GM18508 (cell line): ENCODE results near the gene PAIP2.
"Not testable (repeated sequence)": the region's sequence is repeated elsewhere in the genome, so short reads cannot be mapped to it uniquely, and the experiment has no call there.

ENCODE experiments used
- ATAC-seq: cut with Tn5 transposase; IDR thresholded peaks from one replicate; pipeline ENCODE4 v1.9.1; 2021; ENCODE audit warnings: moderate number of reproducible peaks; ENCODE audit not compliant: insufficient read depth, unreplicated experiment

Gene PAIP2

DNA sequence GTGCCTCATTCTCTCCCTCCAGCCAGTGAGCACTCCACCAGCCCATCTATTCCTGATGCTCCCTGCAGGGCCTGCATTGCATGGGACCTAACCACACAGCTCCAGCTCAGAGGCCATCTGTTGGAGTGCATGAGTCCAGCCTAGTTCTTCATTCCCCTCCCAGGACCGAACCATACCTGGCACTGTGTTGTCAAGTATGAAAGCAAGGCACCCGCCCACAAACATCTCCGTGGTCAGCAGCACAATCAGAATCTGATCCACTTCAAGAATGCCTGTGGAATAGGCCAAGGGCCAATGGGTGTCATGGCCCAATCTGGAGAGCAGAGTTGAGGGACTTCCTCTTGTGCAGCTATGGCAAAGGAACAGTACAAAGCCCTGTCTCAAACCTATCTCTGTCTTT lies 35.6 kb downstream of the PAIP2 start:
- no peak for ATAC-seq

DNA sequence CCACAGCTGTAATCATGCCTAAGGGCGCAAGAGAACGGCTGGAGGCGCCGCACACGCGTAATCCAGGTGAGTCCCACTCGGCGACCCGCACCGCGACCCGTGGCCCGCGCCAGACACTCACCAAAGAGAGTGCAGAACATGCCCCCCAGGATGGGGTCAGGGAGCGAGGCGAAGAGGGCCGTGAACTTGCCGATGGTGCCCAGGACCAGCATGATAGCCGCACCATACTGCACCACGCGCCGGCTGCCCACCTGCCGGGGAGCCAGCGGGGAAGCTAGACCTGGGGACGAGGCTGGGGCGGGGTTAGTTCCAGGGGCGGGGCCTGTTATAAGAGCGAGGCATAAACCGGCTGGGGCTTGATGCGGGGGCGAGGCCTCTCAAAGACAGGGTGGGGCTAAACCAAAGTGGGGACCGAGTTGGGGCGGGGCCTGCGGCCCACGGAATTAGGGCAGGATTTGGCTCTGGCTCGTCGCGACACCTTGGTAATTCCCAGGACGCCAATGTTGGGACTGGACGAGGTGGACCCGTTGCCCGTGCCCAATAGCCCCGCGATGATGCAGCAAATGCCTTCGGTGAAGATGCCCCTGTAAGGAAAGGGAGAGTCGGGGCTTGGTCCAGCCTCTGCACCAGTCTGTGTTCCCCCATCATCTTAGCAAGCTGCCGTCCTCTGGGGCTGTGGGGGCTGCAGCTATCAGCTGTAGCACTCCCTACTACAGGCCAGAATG lies 36.6 kb downstream of the PAIP2 start:
- ATAC-seq: no peak

DNA sequence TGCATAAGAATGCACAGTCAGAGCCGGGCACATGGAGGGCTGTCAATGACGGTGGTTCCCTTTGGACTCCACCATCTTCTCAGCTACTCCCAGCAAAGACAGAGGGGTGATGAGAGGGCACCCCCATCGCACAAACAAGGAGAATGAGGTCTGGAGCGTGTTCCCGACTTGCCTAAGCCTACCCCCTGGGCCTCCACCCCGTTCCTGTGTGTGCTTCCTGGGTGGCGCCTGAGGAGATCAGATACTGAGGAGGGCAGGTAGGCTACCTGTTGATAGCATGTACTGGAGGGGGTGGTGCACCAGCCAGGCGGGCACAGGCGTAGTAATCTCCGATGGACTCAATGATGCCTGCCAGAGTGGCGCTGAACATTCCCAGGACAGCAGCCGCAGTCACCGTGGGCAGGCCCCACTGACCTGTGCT lies 37.3 kb downstream of the PAIP2 start:
- no peak for ATAC-seq

DNA sequence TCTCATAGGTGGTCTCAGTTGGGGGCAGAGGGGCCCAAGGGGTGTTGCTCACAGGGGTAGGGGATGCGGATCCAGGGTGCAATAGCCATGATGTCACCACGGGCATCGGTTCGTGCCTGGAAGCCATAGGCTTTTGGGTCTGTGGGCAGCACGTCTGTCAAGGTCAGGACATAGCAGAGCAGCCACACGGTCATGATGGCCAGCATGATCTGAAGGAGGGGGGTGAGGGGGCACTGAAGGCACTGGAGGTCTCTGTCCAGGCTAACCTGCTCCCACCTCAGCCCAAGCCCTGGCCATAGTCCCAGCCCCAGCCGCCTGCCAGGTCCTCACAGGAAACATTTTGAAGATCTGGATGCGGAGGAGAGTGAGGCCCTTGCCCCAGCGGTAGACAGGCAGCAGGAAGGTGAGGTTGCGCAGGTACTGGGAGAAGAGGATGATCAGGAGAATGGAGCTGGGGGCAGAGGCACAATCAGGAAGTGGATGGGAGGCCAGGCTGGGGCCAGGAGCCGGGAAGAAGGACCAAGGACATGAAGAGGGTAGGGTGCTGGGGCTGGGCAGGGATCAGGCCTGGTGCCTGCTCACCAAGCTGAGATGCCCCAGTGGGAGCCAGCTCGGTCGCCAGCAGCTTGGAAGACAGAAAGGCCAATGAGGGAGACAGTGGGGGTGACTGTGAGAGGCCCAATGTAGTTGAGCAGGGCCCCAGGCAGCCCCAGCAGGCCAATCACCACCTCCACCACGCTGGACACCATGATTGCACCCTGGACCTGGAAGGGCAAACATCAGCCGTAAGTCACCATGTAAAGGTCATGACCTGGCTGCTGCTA lies 38.2 kb downstream of the PAIP2 start:
- ATAC-seq: no peak

DNA sequence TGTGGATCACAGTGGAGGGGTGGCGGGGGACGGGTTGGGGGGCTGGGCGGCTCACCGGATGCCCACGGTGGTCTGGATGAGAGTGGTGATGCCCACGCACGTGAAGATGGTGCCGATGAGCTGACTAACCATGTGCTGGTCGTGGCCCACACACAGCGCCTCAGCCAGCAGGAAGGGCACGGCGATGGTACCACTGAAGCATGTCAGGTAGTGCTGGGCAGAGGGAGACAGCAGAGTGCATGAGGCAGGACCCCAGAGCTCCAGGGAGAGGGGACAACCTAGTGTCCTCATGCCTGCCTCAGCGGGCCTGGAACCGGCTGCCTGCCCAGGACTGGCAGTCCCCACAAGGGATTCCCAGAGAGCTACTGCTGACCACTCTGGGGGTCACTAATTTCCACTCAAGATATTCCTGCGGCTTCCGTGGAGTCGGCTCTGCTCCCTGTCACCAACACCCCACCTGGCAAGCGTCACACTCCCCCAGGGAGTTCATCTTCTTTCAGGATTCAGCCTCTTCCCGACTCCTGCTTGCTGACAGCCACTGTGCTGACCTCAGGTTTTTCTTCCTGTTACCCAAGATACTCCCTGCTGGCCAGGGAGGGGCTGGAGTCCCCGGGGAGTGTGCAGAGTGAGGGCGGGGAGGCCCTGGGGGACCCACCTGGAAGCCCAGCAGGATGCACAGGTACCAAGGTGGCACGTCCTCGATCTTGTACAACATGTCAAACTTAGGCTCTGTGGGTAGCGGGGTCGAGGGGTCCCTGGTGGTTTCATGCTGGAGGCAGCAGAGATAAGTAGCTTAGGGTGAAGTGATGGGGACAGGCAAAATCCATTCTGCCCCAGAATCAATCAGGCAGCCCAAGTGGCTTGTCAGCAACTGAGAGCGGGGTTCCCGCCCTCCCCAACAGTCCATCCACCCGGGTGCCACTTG lies 40.4 kb downstream of the PAIP2 start:
- no peak for ATAC-seq

DNA sequence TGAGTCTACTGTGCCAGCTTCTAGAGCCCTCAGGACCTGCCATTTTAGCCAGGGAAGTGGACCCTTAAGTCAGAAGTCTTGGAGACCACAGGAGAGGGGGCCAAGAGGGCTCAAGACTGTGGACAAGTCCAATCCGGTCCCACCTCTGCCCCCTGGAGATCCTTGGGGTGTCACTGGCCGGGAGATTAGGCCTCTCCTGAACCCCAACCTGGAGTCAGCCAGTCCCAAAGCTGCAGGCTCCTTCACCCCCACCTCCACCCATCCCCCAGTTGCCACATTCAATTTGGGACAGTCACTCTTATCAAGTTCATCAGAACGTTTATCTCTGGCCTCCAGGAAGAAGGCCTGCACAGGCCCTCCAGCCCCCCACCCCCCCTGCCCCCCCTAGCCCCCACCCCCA lies 41.2 kb downstream of the PAIP2 start:
- ATAC-seq: no peak

DNA sequence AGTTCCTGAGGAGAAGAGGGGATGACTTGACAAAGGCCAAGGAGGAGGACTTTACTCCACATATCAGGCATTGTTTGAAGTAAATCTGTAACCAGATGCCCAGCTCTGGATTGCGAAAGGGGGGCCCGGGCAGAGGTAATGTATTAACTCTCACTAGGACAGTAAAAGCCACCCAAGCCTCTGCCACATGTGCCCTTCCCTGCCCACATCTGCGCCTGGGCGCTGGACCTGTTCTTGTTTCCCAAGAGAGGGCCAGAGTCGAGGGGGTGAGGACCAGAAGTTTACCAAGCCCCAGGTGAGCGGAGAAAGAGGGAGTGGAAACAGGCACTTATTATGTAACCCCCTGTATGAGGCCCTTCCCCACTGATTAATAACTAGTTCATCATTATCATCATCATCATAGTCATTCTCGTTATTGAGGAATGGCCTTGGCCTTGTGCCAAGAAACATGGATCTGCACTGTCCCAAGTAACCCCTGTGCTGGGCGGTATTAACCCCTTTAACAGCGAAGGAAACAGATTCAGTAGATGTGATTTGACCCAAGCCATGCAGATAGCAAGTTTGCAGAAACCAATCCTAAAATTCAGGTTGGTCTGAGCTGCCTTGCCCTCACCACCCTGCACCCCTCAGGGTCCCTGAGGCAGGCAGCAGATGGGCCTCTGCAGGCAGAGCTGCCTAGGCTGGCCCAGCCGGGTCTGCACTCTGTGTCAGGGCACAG lies 41.8 kb downstream of the PAIP2 start, which contains the start of gene SLC23A1:
TSS of gene SLC23A1 (minus strand) at position 23 of the 718 bp plus-strand sequence. CDS start 44 bp downstream, outside the sequence.
- ATAC-seq: no peak

DNA sequence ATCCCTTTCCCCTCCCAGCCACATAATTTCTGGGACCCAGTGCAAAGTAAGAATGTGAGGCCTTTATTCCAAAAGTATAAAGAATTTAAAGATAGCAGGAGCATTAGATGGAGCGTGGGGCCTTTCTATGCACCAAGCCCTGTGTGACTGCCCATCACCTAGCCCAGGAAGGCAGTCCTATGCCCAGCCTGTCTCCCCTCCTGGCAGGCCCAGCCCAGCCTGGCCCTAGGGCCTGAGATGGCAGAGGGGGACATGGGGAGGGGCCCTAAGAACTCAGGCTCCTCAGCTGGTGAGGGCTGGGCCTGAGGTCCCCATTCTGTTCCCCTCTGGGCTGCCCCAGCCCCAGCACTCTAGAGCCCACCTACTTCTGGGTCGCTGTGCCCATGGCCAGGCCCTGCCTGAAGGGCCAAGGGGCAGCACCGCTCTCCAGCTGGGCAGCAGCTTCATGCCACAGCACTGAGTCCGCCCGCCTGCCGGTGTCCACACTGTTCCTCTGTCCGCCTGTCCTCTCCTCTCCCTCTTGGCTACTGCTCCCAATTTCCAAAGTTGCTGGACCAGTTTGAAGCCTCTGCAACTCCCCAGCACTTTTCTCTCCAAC lies 42.4 kb downstream of the PAIP2 start:
- no peak for ATAC-seq

DNA sequence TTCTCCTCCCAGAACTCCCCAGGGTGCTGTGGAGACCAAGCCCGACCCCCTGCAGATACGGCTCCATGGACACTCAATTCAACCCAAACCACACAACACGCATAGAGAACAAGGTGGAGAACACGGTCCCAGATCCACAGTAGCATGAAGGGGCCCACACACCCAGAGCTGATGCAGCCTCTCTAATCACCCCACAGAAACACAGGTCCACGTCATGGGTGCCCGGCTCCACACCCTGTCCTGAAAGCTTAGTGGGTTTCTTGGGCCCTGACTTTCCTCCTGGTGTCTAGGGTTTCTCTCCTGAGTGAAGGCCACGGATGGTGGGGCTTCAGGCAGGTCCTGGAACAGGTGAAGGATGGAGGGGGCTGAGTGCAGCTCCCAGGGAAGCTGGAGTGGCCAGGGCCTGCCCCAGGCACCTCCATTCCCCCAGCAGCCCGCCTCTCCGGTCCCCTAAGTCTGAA lies 43.0 kb downstream of the PAIP2 start:
- ATAC-seq: no peak

DNA sequence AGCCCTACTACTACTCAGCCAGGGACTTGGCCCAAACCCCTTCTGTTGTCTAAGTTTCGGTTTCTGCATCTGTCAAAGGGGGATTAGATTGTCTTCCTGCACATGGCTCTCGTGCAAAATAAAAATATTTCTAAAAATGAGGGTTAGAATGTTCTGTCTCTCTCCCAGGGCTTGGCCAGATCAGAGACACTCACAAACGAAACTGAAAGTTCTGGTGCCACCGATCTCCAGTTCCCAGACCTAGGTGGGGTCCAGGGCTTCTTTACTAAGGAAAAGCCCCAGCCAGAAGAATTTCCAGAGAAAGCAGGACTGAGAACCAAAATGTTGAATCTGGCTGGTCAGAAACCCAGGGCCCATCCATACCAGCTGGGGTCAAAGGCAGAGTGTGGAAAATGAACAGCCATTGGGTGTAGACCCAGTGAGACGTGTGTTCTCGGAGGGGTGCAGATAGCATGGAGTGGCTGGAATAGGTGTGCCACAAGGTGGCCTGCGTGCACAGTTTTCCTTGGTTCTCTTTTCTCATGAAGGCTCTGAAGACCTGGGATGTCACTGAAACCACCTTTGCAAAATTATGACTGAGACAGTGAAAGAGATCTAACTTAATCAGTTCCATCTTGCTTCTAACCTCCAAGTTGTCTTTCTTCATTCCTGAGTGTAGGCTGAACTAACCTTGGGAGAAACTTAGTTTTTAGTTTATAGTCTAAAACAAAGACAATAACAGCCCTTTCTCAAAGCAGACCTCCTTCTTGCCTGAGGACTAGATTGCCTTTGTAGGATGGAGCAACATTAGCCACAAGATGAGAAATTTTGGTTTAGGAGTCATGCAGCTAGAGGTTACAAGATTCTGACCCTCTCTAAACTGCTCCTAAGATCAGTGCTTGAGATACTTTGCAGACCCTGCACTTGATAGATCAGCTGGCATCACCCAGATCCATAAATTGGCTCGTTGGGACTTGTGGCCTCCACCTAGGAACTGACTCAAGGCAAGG lies 43.7 kb downstream of the PAIP2 start:
- ATAC-seq: no peak

DNA sequence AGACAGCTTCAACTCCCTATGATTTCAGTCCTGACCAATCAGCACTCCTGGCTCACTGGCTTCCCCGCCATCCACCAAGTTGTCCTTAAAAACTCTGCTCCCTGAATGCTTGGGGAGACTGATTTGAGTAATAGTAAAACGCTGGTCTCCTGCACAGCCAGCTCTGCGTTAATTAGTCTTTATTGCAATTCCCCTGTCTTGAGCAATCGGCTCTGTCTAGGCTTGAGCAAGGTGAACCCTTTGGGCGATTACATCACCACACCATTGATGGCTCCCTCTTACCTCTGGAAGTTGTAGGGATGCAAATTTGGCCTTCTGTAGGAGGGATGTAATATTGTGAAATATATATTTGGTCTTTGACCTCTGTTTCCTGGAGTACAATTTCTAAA lies 44.4 kb downstream of the PAIP2 start:
- ATAC-seq: no peak

DNA sequence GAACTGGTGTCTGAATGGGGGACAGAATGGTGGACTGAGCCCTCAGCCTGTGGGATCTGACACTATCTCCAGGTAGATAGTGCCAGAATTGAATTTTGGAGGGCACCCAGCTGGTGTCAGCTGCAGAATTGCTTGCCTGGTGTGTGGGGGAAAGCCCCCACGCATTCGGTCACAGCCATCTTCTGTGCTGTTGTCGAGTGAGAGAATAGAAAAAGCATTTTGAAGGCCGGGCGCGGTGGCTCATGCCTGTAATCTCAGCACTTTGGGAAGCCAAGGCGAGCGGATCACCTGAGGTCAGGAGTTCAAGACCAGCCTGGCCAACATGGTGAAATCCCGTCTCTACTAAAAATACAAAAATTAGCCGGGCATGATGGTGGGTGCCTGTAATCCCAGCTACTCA lies 45.3 kb downstream of the PAIP2 start:
- ATAC-seq: not testable (repeated sequence)

DNA sequence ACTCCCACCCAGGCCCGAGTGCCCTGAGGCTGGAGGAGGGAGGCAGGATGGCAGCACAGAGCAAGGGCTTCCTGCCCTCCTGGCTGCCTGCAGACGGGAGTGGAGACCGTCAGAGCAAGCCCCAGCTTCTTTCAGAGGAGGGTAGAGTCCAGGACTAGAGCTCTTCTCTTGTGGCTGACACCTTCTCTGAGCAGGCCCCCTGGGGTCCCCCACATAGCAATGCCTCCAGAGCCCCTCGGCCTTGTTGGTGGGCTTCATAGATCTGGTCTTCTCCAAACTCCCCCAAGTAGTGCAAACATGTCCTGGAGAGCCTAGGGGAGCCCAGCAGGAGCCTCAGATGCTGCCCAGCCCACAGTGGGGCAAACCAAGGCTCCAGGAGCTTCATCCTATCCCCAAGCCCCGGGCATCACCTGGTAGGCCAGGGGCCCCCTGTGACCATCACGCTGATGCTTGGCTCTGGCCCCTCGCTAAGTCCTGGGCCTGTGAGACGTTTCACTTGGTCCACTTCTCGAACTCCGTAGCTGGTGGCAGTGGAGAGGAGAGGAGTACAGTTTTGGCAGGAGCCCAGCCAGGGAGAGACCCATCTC lies 46.0 kb downstream of the PAIP2 start:
- ATAC-seq: no peak

DNA sequence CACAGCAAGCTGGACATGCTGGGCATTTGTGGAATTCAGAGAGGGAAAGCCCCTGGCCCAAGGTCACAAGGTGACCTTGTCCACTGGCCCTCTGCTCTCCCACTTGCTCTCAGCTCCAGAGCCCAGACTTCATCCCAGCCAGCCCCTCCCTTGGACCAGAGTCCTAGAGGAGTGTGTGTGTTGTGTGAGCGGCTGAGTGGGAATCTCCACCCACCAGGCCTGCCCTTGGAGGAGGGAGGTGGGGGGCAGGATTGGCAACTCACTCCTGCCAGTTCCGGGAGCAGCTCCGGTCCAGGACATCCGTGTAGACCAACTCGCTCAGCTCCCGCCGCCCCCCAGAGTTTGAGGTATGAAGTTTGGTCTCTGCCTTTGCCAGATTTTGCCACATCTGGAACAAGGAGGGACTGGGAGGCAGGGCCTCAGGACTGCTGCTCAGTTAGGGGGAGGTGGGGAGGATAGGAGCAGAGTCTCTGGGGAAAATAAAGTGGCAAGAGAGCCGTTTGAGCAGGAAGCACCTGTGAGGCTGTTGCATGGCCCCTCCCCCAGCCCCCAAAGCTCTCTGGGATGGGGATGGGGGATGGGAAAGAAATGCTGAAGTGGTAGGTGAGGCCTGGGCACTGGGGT lies 46.7 kb downstream of the PAIP2 start:
- no peak for ATAC-seq

DNA sequence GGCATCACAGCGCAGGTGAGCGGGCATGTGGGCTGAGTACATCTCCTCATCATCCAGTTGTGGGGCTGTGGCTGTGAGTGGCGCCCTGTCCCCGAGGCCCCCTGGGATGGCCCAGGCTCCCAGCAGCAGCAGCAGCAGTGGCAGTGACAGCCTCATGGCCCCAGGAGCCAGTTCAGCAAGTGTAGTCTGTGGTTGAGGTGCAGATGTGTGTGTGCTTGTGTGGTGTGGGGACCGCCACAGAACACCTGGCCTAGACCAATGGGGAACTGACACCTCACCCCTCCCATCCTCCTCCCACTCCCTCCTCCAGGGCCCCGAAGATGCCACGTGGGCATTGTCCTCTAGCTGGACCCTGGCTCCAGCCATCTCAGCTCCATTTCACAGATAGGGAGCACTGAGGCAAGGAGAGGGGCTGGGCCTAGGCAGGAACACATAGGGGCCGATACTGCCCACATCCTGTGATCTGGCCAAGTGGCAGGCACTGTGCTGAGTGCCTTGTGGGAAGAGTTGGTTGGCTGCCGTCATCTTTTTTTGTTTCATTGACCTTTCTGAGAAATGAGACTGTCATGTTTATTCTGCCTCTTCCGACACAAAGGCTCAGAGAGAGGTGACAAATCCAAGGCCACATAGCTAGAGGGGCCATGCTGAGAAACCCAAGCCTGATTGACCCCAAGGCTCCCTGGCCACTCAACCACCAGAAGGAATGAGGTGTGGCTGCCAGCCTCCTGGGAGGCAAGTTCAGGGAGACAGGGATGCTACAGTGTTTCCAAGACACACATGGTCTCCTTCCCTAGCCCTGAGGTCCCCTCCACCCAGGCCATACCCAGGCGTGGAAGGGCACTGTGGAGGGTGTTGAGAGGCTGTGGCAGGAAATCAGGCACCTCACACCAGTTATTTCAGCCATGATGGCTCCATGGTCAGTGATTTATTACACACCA lies 48.3 kb downstream of the PAIP2 start, which contains the start of gene MZB1:
TSS of gene MZB1 (minus strand) at position 213 of the 938 bp plus-strand sequence. CDS start at position 156, 57 bp downstream.
- ATAC-seq: no peak
